Measurements from ENCODE around the gene VSIG10L2.
"Not testable (repeated sequence)": the region's sequence is repeated elsewhere in the genome, so short reads cannot be mapped to it uniquely, and the experiment has no call there.

VSIG10L2 gene

GRCh38 chr11:125945797-125946520 is at the start of gene VSIG10L2:
TSS of gene VSIG10L2 (plus strand) at chr11:125946044. CDS start at chr11:125946056, 12 bp downstream.
- no peak for DNase-seq

- no peak for DNase-seq
Measured at GRCh38 chr11:125901872-125902271, 44.0 kb upstream of the VSIG10L2 start.

DNA sequence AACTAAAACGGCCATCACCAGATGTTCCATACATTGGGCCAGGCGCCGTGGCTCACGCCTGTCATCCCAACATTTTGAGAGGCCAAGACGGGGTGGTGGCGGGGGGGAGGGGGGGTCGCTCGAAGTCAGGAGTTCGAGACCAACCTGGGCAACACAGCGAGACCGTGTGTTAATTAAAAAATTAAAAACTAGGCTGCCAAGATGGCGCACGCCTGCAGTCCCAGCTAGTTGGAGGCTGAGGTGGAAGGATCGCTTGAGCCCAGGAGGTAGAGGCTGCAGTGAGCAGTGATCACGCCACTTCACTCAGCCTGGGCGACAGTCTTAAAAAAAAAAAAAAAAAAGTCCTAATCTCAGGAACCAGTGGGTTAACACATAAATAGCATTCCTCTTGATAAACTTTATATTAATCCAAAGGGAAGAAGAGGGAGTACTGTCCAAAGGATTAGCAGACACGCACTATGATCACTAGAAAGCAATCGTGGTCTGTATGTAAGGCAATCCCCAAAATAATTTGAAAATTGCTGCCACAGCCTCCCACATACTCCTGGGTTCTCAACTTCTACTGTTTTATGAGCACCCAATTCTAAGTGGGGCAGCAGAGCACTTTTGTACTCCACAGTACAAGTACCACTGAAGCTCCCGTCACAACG is 43.4 kb upstream of the VSIG10L2 start:
- DNase-seq: no peak

DNA sequence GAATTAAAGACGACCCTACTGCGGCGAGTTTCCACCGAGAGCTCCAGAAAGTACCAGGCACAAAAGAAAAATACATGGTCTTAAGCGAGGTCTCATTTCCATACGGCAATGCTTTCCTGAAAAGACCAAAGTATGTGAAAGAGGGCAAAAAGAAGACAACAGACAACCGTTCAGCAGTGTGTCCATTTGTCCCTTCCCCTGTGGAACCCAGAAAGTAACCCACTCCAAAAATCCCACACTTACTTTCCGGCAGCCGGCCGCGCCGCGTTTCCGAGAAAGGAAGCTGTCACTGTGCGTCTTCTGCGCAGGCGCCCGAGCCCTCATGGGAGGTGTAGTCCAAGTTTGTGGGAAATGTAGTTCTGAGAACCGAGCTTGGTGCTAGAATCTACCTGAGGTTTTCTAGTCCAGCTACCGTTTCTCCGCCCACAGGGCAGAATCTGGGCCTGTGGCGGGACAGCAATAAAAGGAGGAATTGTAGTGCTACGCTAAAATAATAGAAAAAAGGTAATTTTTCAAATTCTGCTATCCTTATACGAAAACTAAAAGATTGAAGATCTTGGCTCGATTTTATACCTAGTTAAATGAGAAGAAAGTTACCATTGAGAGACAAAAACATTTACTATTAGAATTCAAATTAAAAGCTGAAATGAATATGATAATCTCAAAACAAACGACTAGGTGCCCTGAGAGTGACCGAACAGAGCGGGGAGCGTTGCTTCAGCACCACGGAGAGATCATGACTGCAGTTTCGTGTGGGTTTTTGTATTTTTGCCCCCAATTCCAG is 42.7 kb upstream of the VSIG10L2 start, which contains the start of gene PUS3:
PUS3 (minus strand) TSS at position 280 of the 784 bp plus-strand sequence. CDS start 6,922 bp downstream, outside the sequence.
- DNase-seq: no peak

GRCh38 chr11:125903711-125904659 is 41.9 kb upstream of the VSIG10L2 start, which contains the start of gene DDX25:
TSS of gene DDX25 (plus strand) at chr11:125904508. CDS start at chr11:125904518, 10 bp downstream.
- no peak for DNase-seq

- no peak for DNase-seq
Measured at GRCh38 chr11:125904678-125905077, 41.2 kb upstream of the VSIG10L2 start.

DNA sequence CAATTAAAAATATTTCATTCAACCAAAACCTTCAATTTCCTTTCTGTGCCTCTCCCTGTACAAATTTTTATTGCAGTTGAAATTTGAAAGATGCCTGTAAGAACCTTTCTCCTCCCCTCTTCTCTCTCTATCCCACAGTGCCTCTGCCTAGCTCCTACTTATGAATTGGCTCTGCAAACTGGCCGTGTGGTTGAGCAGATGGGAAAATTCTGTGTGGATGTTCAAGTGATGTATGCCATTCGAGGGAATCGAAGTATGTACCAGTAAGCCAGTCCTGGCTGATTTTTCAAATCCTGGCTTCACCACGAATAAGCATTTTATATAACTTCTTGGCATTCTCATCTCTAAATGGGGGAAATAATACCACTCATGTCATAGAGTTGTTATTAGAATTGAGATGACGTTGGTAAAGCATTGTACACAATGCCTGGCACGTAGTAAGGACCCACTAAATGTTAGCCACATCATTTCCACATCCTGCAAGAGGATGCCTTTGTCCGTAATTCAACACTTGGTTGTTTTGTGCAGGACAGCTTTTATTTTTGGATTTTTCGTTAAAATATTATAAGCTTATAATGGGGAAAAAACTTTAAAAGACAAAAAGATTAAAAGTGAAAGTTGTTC is 35.5 kb upstream of the VSIG10L2 start:
- DNase-seq: no peak

DNA sequence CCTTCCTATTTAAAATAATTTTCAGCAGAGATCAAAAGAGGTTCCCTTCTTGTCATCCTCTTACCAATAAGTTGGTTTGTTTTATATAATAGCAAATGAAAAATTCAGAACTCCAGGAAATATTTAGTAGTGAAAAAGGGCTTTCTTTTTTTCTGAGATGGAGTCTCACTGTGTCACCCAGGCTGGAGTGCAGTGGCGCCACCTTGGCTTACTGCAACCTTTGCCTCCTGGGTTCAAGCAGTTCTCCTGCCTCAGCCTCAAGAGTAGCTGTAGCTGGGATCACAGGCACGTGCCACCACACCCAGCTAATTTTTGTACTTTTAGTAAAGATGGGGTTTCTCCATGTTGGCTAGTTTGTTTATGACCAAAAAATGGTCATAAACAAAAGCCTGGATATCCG is 31.2 kb upstream of the VSIG10L2 start:
- not testable (repeated sequence) for DNase-seq

DNA sequence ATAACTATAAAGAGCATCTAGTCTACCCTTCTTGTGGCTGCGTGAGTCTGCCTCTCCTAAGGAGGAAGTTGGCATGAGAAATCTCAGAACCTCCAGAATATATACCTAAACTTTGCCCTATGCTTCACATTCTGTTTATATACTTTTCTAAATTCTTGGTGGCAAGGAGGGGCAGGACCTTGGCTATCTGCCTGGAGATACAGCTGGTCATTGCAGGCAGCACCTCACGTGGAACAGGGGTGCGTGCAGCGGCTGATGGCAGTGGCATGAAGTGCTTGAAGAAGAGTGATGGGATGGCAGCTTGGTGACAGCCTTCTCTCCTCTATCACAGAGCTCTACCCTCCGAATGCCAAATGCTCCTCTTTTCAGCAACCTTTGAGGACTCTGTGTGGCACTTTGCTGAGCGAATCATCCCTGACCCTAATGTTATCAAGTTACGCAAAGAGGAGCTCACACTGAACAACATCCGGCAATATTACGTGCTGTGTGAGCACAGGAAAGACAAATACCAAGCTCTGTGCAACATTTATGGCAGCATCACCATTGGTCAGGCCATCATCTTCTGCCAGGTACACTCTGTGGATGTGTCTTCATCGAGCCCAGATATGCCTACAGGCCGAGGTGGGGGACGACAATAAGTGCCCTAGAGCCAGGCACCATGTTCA is 29.0 kb upstream of the VSIG10L2 start:
- DNase-seq: no peak

GRCh38 chr11:125918140-125918840 is 27.6 kb upstream of the VSIG10L2 start:
- DNase-seq: no peak

DNA sequence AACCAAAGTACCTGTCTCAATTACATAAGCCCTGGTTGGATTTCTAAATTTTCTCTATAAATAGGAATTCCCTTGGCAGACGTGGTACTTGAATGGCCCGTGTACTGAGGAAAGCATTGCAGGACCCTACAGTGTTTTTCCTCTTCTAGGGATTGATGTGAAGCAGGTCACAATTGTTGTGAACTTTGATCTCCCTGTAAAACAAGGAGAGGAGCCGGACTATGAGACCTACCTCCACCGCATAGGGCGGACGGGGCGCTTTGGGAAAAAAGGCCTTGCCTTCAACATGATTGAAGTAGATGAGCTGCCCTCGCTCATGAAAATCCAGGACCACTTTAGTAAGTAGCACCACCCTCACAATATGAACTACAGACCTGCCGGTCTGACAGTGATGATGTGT is 24.8 kb upstream of the VSIG10L2 start:
- no peak for DNase-seq

DNA sequence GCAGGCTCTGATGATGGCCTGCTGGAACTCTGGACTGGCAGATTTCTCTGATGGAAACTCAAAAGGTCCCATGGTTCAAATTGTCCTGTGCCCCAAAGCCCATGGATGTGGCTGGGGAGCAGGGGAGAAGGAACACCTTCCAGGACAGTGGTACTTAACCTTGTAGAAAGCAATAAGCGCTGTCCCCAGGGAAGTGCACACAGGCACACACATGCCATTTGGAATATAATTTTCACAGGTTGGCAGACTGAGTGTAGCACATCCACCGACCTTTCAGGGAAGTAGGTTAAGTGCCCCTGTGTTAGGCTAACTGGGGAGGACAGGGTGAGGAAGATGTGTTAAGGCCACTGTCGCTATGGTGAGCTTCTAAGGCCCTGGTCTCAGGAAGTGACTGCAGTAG is 23.7 kb upstream of the VSIG10L2 start:
- no peak for DNase-seq

DNA sequence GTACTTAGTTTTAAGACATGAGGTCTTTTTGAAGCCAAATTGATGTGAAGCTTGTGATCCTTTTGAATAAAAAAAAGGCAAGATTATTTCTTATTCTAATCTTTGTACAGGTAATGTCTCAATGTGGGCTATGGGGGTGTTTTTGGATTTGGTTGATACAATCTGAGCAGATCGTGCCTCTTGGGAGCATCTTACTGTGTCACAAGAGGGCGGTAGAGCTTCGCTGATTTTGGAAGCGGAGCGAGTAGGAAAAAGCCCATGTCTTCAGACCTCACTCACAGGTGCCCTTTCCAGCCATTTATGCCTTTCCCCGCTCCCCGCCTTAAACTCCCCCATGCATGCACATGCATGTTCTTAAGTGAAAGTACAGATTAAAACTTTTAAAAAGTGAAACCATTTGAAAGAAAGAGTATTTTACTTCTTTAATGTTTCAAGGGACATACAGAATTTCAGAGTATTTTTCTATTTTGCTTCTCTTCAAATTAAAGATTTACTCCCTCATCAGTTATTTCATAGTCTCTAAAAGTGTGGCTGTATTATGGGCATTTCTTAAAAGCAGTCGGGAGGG is 22.7 kb upstream of the VSIG10L2 start:
- no peak for DNase-seq

DNA sequence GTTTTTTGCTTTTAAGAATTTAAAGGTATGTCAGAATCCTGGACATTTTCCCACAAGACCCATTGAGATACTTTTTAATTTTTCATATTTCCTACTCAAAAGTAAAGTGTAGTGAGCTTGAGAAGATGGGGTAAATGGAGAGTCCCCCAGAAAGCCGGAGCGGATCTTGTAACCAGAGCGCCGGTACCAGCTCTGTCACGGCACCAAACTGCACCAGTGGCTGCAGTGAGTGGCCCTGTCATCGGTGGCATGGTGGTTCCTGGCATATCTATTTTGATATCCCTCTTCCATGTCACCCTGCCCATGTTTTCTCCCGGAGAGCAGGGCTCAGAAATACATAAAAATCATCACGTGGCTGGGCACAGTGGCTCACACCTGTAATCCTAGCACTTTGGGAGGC is 22.2 kb upstream of the VSIG10L2 start:
- no peak for DNase-seq

DNA sequence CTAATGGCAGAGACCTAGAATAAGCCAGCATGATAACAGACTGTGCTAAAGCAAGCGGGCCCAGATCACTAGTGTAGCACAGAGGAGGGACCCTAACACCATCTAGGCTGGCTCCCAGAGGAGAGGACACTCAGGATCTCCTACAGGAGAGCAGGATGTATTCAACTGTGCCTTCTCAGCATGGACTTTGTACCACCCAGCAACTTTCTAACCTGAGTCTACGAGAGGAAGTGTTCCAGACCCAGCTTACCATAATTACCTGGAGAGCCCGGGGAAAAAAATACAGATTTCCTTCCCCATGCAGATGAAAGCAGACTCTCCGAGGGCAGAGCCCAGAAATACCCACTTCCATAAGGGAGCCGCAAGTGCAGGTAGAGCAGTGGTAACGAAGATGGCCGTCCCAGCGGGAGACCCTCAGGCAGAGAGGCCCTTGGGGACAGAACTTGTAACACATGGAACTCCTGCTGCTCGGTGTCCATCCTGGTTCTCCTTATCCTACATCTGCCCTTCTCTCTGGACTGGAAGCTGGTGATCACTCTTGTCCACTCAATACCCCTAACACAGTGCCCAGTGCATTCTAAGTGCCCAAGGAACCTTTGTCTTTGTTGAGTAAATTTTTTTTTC is 21.3 kb upstream of the VSIG10L2 start:
- DNase-seq: no peak

- DNase-seq: no peak
Measured at GRCh38 chr11:125925247-125925740, 20.6 kb upstream of the VSIG10L2 start.

GRCh38 chr11:125925804-125926203 is 20.0 kb upstream of the VSIG10L2 start:
- no peak for DNase-seq

- DNase-seq: no peak
Measured at GRCh38 chr11:125926682-125927081, 19.2 kb upstream of the VSIG10L2 start.

- no peak for DNase-seq
Measured at GRCh38 chr11:125929445-125930075, 16.3 kb upstream of the VSIG10L2 start.
